K562 (cell line): ENCODE measurements around the gene CCDC88C. TPM values are rescaled to one million over a fixed set of nuclear protein-coding genes. Genes with fewer than 3 reads are reported as not detected.

Experiments
- ATAC-seq: fragments of 200-7000 bp; cut with Tn5 transposase; 3 replicates; pipeline ENCODE4 v1.9.1; 2020; ENCODE audit warnings: moderate library complexity
- BruUV-seq: library from RNA; stranded (reverse); fragments of 400-500 nt; replicated peaks from 2 replicates; lab custom pipeline; 2021; lab: Mats Ljungman, UMichigan
- CTCF ChIA-PET: fragments of 300-600 bp; formaldehyde crosslinking; extraction: SDS; loops from one replicate; lab custom pipeline; 2021; ENCODE audit warnings: low intra/inter-chr PET ratio; lab: Yijun Ruan, JAX
- POLR2A ChIA-PET: fragments of 300-600, 350-650 bp; sonication (Branson Sonifier 250); formaldehyde crosslinking; extraction: SDS; loops from one replicate; lab custom pipeline; 2021; ENCODE audit warnings: antibody characterized with exemption, inconsistent platforms; lab: Yijun Ruan, JAX
- DNase-seq, 4 experiments: peaks; one replicate each; pipeline versions ENCODE4 v3.0.0 to v3.0.0-alpha.2; 2011 to 2018; ENCODE audit warnings: low spot score in 3 of 4, mixed read lengths in 3 of 4; ENCODE audit errors: extremely low read depth in 1 of 4
- FAIRE-seq: peaks from 2 replicates; lab custom pipeline; 2011; peaks lifted over from hg19 to GRCh38; lab: Jason Lieb, UNC
- H2AFZ ChIP-seq: 2 replicates; pipeline ENCODE4 v1.6.0; 2011; ENCODE audit warnings: low read depth, low read length, control low read depth, inconsistent platforms
- H3K27ac ChIP-seq: fragments of 200-600 bp; 3 replicates; pipeline ENCODE4 v1.8.0; 2011; ENCODE audit warnings: low read depth, mild to moderate bottlenecking, control low read depth, inconsistent platforms, low read length, moderate library complexity, mixed read lengths; ENCODE audit errors: extremely low read depth
- H3K27me3 ChIP-seq, 2 experiments: fragments of 300-600 bp in 1 of 2; 2 replicates in 1 of 2; 3 replicates in 1 of 2; pipeline versions ENCODE4 v1.6.0 to v1.8.0; 2011; ENCODE audit warnings: inconsistent platforms in 2 of 2, low read length in 2 of 2, mild to moderate bottlenecking in 1 of 2, mixed read lengths in 1 of 2, moderate library complexity in 1 of 2; ENCODE audit not compliant: control insufficient read depth in 2 of 2, insufficient read depth in 2 of 2
- H3K36me3 ChIP-seq: fragments of 300-600 bp; 3 replicates; pipeline ENCODE4 v1.8.0; 2011; ENCODE audit warnings: mild to moderate bottlenecking, low read length, inconsistent platforms; ENCODE audit not compliant: control insufficient read depth, insufficient read depth
- H3K4me1 ChIP-seq, 2 experiments: fragments of 200-600 bp in 1 of 2; replicated peaks in 1 of 2; 2 replicates in 1 of 2; 3 replicates in 1 of 2; pipeline versions ENCODE4 v1.5.1 to v1.8.0; 2011; ENCODE audit warnings: inconsistent platforms in 2 of 2, low read length in 2 of 2, mild to moderate bottlenecking in 1 of 2, mixed read lengths in 1 of 2, moderate library complexity in 1 of 2; ENCODE audit not compliant: control insufficient read depth in 2 of 2, insufficient read depth in 2 of 2
- H3K4me2 ChIP-seq: 2 replicates; pipeline ENCODE4 v1.6.1; 2011; ENCODE audit warnings: low read length, control low read depth, inconsistent platforms, mixed read lengths; ENCODE audit not compliant: insufficient read depth
- H3K4me3 ChIP-seq: fragments of 200-600 bp; sonication (generic), shearing (Covaris generic); 2 replicates; pipeline ENCODE4 v1.5.1; 2016; ENCODE audit warnings: control low read depth, inconsistent platforms
- H3K79me2 ChIP-seq: fragments of 200-600 bp; 3 replicates; pipeline ENCODE4 v1.8.0; 2011; ENCODE audit warnings: low read length, inconsistent platforms; ENCODE audit not compliant: control insufficient read depth, insufficient read depth
- H3K9ac ChIP-seq, 2 experiments: 2 replicates each; pipeline versions ENCODE4 v1.6.0 to v1.6.1; 2011; ENCODE audit warnings: low read depth in 2 of 2, low read length in 2 of 2, control low read depth in 1 of 2, inconsistent platforms in 1 of 2, mild to moderate bottlenecking in 1 of 2, mixed read lengths in 1 of 2; ENCODE audit not compliant: insufficient read depth in 1 of 2
- H3K9me1 ChIP-seq: one replicate; pipeline ENCODE4 v1.6.0; 2011; ENCODE audit warnings: inconsistent platforms, mild to moderate bottlenecking, low read length, moderate library complexity; ENCODE audit not compliant: control insufficient read depth, insufficient read depth
- H3K9me3 ChIP-seq: replicated peaks from 2 replicates; pipeline ENCODE4 v1.5.1; 2011; ENCODE audit warnings: low read depth, low read length, inconsistent platforms; ENCODE audit not compliant: control insufficient read depth, insufficient read depth
- H4K20me1 ChIP-seq: replicated peaks from 2 replicates; pipeline ENCODE4 v1.6.1; 2011; ENCODE audit warnings: low read length, inconsistent platforms, mixed read lengths; ENCODE audit not compliant: control insufficient read depth, insufficient read depth
- E2F3 ChIP-seq: fragments of 250-450 bp; sonication (Bioruptor Pico); IDR thresholded peaks from 2 replicates; pipeline ENCODE4 v1.4.0; 2020; ENCODE audit warnings: mild to moderate bottlenecking
- EWSR1 ChIP-seq: fragments of 450-650 bp; IDR thresholded peaks from 2 replicates; pipeline ENCODE4 v1.6.1; 2018; ENCODE audit warnings: borderline replicate concordance, mild to moderate bottlenecking, low read depth, moderate library complexity; ENCODE audit not compliant: partially characterized antibody
- MLX ChIP-seq, 2 experiments: fragments of 450-650 bp in 1 of 2; sonication (generic) in 1 of 2; formaldehyde crosslinking; conservative IDR thresholded peaks; 2 replicates each; pipeline versions ENCODE4 v1.4.0 to v1.8.1; 2020 to 2022; ENCODE audit warnings: mild to moderate bottlenecking in 1 of 2, missing genetic modification reagents in 1 of 2
- SRSF1 ChIP-seq: fragments of 200-400 bp; formaldehyde crosslinking; IDR thresholded peaks from 2 replicates; pipeline ENCODE4 v1.6.1; 2017; ENCODE audit warnings: mild to moderate bottlenecking, low read depth, low read length, moderate library complexity
- ZBTB40 ChIP-seq, 2 experiments: fragments of 450-650 bp in 1 of 2; sonication (generic) in 1 of 2; formaldehyde crosslinking in 1 of 2; IDR thresholded peaks; 2 replicates each; pipeline versions ENCODE4 v1.7.1 to v1.9.0; 2016 to 2022; ENCODE audit warnings: inconsistent platforms in 1 of 2, mild to moderate bottlenecking in 1 of 2, missing genetic modification reagents in 1 of 2
- ZC3H11A ChIP-seq: IDR thresholded peaks from 2 replicates; pipeline ENCODE4 v1.6.1; 2012; ENCODE audit warnings: low read depth, low read length, improper control_type of control experiment
- WGBS: fragments of 100-300 bp; shearing (Covaris generic); methylation state at CpG from one replicate; pipeline ENCODE4 v1.1.6; 2016; ENCODE audit warnings: low coverage, mixed read lengths; ENCODE audit not compliant: insufficient coverage; ENCODE audit errors: missing lambda C conversion rate; 5-methylcytosine and 5-hydroxymethylcytosine counted together
- in situ Hi-C: fragments of 300-500 bp; cut with MboI; formaldehyde crosslinking; loops from 4 replicates; pipeline ENCODE4 v1.15.0; 2018; ENCODE audit warnings: inconsistent platforms, mixed read lengths
- intact Hi-C: fragments of 100-400 bp; cut with micrococcal nuclease; formaldehyde crosslinking; loops from 2 replicates; pipeline ENCODE4 v1.14.2; 2022
- polyA plus RNA-seq, 8 experiments: library from polyadenylated mRNA; depleted of rRNA in 4 of 8; stranded (reverse) in 5 of 8; unstranded in 3 of 8; fragments of >200 nt; fragmentation: Nextera tagmentation in 2 of 8; fragmentation: Illumina TruSeq in 1 of 8; extraction: Ambion mirVana in 2 of 8; extraction: Trizol in 1 of 8; gene quantifications; 2 replicates each; pipeline versions ENCODE4 v1.2.1 to v1.2.3, GENCODE V29; 2011 to 2014; ENCODE audit warnings: inconsistent platforms in 1 of 8, missing spikeins in 1 of 8
- total RNA-seq, 7 experiments: library from RNA; depleted of rRNA in 6 of 7; stranded (reverse); fragments of >200 nt in 6 of 7; fragmentation: Illumina TruSeq in 2 of 7; extraction: Trizol in 2 of 7; gene quantifications; 2 replicates each; pipeline versions ENCODE4 v1.2.1 to v1.2.3, GENCODE V29; 2011 to 2021; ENCODE audit warnings: low replicate concordance in 1 of 7

Gene CCDC88C
- total and polyA plus RNA-seq, 9 of the 15 experiments (the other 6 are each of a cell fraction or from before 2014, with no cell fraction given) = 0.62 to 22.5 (median 10.7) TPM

GRCh38 chr14:91300283-91300895, 117.2 kb downstream of the CCDC88C start (continued):
- TF ChIP-seq MLX (CRISPR knock-in tag; conservative IDR thresholded peaks at IDR 0.05) (no peak), E2F3 (CRISPR knock-in tag) (no peak), ZC3H11A (no peak), EWSR1 (no peak), SRSF1 (no peak)

- H3K36me3 ChIP-seq = peaks cover 56% of the 10 kb centered on the region; the same call in 2 of the 3 replicates
- no peaks in the 10 kb centered on the region for H3K27me3 ChIP-seq
- POLR2A ChIA-PET = interaction anchor here (0.6 kb wide), 1 partner anchor 11 kb away, joined by 3 read pairs; no protein-coding TSS in a partner anchor
- intact Hi-C loops (no loop called here), in situ Hi-C loops (no loop called here)
- H3K27ac ChIP-seq = no peak overlapping the region
- no peaks in the 10 kb centered on the region for H3K9me3 ChIP-seq
- TF ChIP-seq ZBTB40 (IDR thresholded peaks at IDR 0.05) = no peak
- TF ChIP-seq ZBTB40 (CRISPR knock-in tag; IDR thresholded peaks at IDR 0.05) = no peak
- CTCF ChIA-PET = no interaction called here
- DNase-seq (no peak), FAIRE-seq (no peak), ATAC-seq (no peak)
- no peaks in the 10 kb centered on the region for H3K9me1 ChIP-seq
- peaks cover 4 to 15% of the 10 kb centered on the region in 2 experiments; a peak in 2 of 5 replicates for H3K4me1 ChIP-seq
- no peak overlapping the region for H3K4me2 ChIP-seq
- 89% methylated on average over 17 of the region's 31 CpGs for WGBS
- no peaks in the 10 kb centered on the region for H3K79me2 ChIP-seq
- H3K9ac ChIP-seq = peak overlapping the region in 1 of 2 experiments; percentile 22; a peak in 1 of 4 replicates
- no peaks in the 10 kb centered on the region for H4K20me1 ChIP-seq
- no peak overlapping the region for H3K4me3 ChIP-seq
- no peak overlapping the region for H2AFZ ChIP-seq
- BruUV-seq = no TSS peak
These were observed 118.2 kb downstream of the CCDC88C start for GRCh38 chr14:91299121-91300115.
